Measurements from ENCODE around the gene NPBWR2. TPM values are rescaled to one million over a fixed set of nuclear protein-coding genes. Genes with fewer than 3 reads are reported as not detected.

The NPBWR2 gene
- total and polyA plus RNA-seq, 7 donors = not detected

DNA sequence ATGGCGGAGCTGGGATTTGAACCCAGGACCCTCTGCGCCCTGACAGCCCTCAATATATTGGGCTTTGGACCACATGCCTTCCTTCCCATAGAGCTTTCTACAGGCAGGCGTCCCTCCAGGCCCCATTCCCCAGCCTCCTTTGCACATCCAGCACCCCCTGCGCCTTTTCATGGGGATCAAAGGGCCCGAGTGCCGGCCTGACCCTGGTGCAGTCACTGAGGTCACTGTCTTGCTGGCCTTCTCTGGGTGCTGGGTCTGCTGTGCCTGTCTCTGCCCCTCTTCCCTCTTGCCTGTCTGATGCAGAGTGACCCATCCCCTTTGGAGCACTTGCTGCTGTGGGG lies 25.8 kb downstream of the NPBWR2 start:
- DNase-seq (no peak), ATAC-seq (no peak)
- intact Hi-C loops (cut with DNase I) = no loop called here
- no peak overlapping the region for H3K27ac ChIP-seq
- H3K9me3 ChIP-seq = no peaks in the 10 kb centered on the region
- peaks cover 20% of the 10 kb centered on the region for H3K4me1 ChIP-seq
- H3K27me3 ChIP-seq (ENCODE audit: insufficient read depth in 3 of 3, low read length in 2 of 3) = peaks cover 0 to 42% (median 10%) of the 10 kb centered on the region in 3 donors
- WGBS, 3 donors = 83 to 87% (median 83%) methylated on average over 6 of the region's 6 CpGs
- TF ChIP-seq, protein P1, sequence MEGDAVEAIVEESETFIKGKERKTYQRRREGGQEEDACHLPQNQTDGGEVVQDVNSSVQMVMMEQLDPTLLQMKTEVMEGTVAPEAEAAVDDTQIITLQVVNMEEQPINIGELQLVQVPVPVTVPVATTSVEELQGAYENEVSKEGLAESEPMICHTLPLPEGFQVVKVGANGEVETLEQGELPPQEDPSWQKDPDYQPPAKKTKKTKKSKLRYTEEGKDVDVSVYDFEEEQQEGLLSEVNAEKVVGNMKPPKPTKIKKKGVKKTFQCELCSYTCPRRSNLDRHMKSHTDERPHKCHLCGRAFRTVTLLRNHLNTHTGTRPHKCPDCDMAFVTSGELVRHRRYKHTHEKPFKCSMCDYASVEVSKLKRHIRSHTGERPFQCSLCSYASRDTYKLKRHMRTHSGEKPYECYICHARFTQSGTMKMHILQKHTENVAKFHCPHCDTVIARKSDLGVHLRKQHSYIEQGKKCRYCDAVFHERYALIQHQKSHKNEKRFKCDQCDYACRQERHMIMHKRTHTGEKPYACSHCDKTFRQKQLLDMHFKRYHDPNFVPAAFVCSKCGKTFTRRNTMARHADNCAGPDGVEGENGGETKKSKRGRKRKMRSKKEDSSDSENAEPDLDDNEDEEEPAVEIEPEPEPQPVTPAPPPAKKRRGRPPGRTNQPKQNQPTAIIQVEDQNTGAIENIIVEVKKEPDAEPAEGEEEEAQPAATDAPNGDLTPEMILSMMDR (IDR thresholded peaks at IDR 0.05) = no peak
- H3K36me3 ChIP-seq (ENCODE audit: insufficient read depth in 1 of 2, low read depth in 1 of 2) = no peaks in the 10 kb centered on the region
- no peak overlapping the region for H3K4me3 ChIP-seq

DNA sequence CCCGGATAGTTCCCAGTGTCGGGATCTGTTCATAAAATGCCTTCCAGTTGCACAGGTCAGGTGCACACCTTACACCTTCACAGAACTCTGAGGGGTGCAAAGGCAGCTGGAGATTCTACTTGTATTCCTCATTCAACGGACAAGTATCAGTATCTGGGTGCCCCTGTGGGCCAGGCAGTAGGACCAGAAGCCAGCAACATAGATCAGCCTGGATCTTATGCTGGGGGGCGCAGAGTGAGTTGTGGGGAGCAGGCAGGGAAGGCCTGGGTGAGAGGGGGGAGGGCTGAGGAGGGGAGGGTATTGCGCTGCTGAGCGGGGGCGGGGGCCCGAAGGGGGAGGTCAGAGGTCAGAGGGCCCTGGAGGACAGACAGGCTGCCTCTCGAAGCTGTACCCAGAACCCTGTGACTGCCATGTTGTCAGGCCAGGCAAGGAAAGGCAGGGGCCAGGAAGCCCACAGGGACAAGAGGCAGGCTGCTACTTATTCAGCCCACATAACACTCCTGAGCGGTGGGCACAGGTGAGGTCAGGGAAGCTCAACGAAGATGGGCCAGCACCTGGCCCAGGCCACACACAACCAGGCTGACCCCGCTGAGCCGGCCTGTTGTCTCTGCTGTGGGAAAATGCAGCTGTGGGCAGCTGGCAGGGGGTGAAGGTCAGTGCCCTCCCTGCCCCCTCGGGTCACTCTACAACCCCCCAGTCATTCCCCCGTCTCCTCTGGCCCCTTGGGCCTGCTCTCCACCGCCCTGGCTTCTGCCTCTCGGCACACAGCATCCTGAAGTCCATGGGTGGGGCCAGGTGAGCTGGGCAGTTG lies 26.3 kb downstream of the NPBWR2 start:
- no peaks in the 10 kb centered on the region for H3K36me3 ChIP-seq (ENCODE audit: insufficient read depth in 1 of 2, low read depth in 1 of 2)
- H3K27ac ChIP-seq = no peak overlapping the region
- H3K27me3 ChIP-seq (ENCODE audit: insufficient read depth in 3 of 3, low read length in 2 of 3) = peaks cover 0 to 36% (median 10%) of the 10 kb centered on the region in 3 donors
- peaks cover 20% of the 10 kb centered on the region for H3K4me1 ChIP-seq
- intact Hi-C loops (cut with DNase I) = no loop called here
- DNase-seq (no peak), ATAC-seq (no peak)
- 82 to 85% (median 84%) methylated on average over 16 to 17 of the region's 17 CpGs for WGBS, 3 donors
- TF ChIP-seq, protein P1 (IDR thresholded peaks at IDR 0.05) = no peak
- H3K9me3 ChIP-seq = no peaks in the 10 kb centered on the region
- no peak overlapping the region for H3K4me3 ChIP-seq

DNA sequence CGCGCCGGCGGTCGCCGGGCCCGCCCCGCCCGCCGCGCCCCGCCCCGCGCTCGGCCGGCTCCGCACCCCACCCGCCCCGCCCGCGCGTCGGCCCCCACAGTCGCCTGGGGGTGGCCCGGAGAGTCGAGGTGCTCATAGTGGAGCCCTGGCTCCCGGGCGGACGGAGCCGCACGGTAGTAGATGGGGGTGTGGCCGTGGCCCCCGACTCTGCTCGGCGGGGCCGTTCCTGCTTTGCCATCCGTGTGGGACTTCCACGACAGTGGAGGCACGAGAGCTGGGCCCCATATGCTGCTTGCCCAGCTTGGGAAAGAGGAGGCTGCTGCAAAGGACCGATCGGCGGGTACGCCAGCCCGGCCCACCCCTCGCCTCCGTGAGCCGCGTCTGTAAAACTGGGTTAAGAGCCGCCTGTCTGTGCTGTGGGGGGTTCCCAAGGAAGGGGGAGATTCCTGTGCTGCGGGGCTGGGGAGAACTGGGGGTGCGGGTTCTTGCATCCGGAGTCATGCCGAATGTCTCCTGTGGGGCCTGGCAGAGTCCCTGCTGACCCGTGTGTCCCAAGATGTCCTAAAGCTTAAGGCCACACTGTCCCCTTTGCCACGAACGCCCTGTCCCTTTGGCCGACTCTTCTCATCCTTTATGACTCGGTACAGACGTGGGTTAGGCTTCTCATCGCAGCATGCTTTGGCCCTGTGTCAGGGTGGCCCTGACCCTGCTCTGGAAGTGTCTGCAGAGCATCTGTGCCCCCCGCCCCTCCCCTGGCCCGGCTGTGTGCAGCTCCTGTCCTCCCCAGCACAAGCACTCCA lies 27.2 kb downstream of the NPBWR2 start, which contains the start of gene OPRL1:
Gene OPRL1 (plus strand): TSS at position 70 of the 800 bp plus-strand sequence. CDS start 12,639 bp downstream, outside the sequence.
- Histone ChIP-seq H3K4me1 (peaks cover 20% of the 10 kb centered on the region), H3K27ac (peak within 1 kb of the TSS; percentile 53), H3K4me3 (peak within 1 kb of the TSS; percentile 76), H3K9me3 (no peaks in the 10 kb centered on the region), H3K27me3 (ENCODE audit: insufficient read depth in 3 of 3, low read length in 2 of 3) (peaks cover 0 to 28% (median 9%) of the 10 kb centered on the region in 3 donors), H3K36me3 (ENCODE audit: insufficient read depth in 1 of 2, low read depth in 1 of 2) (no peaks in the 10 kb centered on the region)
- intact Hi-C loops (cut with DNase I) = no loop called here
- DNase-seq = peak in 1 of 2 donors; percentile 62
- TF ChIP-seq, protein P1 (IDR thresholded peaks at IDR 0.05) = no peak
- 7 to 16% (median 9%) methylated on average over 35 to 58 of the region's 62 CpGs for WGBS, 3 donors
- peak; percentile 4 to 53 (median 22) for ATAC-seq

DNA sequence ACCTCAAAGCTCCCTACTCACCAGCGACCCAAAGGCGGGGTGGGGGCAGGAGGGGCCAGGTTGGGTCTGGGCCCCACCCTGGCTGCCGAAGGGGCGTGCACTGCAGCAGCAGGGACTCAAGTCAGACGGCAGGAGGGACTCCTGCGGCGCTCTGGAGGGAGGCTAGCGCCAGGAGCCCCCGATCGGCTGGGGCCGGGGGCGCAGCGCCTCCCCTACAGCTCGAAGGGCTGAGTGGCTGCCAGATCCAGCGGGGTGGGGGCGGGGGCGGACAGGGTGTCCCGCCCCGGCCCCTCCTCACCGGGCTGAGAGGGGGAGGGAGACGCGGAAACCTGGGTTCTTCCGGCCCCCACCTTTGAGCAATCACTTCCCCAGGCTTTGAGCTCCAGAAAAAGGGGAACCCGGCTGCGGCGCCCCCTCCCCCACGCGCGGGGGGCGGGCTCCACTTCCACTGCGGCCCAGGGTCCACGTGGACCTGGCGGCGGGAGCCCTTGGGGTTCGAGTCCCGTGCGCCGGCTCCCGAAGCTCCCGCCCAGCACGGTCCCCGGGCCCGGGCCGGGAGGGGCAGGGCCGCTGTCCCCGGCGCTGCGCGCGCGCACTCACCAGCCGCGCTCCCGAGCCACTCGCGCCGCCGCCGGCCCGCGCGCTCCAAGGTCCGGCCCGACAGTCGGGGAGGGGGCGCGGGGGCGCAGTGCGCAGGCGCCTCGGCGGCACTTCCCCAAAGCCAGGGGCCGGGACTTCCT lies 27.9 kb downstream of the NPBWR2 start, which contains the start of gene RGS19:
Gene RGS19 (minus strand): TSS at position 246 of the 740 bp plus-strand sequence. CDS start 2,632 bp downstream, outside the sequence.
- WGBS, 3 donors = 1 to 3% (median 1%) methylated on average over 21 to 73 of the region's 73 CpGs
- TF ChIP-seq, protein P1 (IDR thresholded peaks at IDR 0.05) = no peak
- intact Hi-C loops (cut with DNase I) = no loop called here
- ATAC-seq (peak; percentile 51 to 73 (median 60)), DNase-seq (peak; percentile 81 to 85)
- Histone ChIP-seq H3K4me3 (peak within 1 kb of the TSS; percentile 76), H3K27me3 (ENCODE audit: insufficient read depth in 3 of 3, low read length in 2 of 3) (peaks cover 0 to 21% (median 3%) of the 10 kb centered on the region in 3 donors), H3K27ac (peak within 1 kb of the TSS; percentile 53), H3K4me1 (peaks cover 20% of the 10 kb centered on the region), H3K9me3 (no peaks in the 10 kb centered on the region), H3K36me3 (ENCODE audit: insufficient read depth in 1 of 2, low read depth in 1 of 2) (no peaks in the 10 kb centered on the region)

All from psoas muscle (tissue), 8 donors.